Transverse colon (tissue), 4 donors: ENCODE measurements around the gene RPP38.

Experiments used
- CTCF ChIP-seq, 5 experiments: fragments of 200-600 bp in 3 of 5; fragments of 450-650 bp in 2 of 5; sonication (generic) in 3 of 5; IDR thresholded peaks; 1 replicate in 2 of 5; 2 replicates in 3 of 5; pipeline ENCODE4 v1.5.1; 2016 to 2017; ENCODE audit warnings: antibody characterized with exemption in 5 of 5, inconsistent platforms in 3 of 5, mild to moderate bottlenecking in 2 of 5, moderate library complexity in 1 of 5
- POLR2AphosphoS5 ChIP-seq, 3 donors: sonication (generic); formaldehyde crosslinking; IDR thresholded peaks; one replicate each; pipeline ENCODE4 v1.6.1; 2016; ENCODE audit warnings: antibody characterized with exemption in 3 of 3

GRCh38 chr10:15124908-15125307 is 27.8 kb downstream of the RPP38 start:
- no peak for TF ChIP-seq POLR2AphosphoS5 (IDR thresholded peaks at IDR 0.05)
- no peak for TF ChIP-seq CTCF (IDR thresholded peaks at IDR 0.05)
